Measurements from ENCODE around the gene KIAA1586.
"Not testable (repeated sequence)": the region's sequence is repeated elsewhere in the genome, so short reads cannot be mapped to it uniquely, and the experiment has no call there.

Gene KIAA1586

DNA sequence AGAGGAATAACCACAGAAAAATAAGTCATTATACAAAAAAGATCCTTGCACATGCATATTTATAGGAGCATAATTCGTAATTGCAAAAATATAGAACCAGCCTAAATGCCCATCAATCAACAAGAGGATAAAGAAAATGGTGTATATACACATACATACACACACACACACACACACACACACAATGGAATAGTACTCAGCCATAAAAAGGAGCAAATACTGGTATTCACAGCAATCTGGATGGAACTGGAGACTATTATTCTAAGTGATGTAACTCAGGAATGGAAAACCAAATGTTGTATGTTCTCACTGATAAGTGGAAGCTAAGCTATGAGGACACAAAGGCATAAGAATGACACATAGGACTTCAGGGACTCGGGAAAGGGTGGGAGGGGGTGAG is 1.9 kb upstream of the KIAA1586 start:
- H3K4me3 ChIP-seq (ENCODE audit: low read length), result no peak overlapping the region
- no peak for DNase-seq (ENCODE audit: low read depth)
- TF ChIP-seq, protein P1, sequence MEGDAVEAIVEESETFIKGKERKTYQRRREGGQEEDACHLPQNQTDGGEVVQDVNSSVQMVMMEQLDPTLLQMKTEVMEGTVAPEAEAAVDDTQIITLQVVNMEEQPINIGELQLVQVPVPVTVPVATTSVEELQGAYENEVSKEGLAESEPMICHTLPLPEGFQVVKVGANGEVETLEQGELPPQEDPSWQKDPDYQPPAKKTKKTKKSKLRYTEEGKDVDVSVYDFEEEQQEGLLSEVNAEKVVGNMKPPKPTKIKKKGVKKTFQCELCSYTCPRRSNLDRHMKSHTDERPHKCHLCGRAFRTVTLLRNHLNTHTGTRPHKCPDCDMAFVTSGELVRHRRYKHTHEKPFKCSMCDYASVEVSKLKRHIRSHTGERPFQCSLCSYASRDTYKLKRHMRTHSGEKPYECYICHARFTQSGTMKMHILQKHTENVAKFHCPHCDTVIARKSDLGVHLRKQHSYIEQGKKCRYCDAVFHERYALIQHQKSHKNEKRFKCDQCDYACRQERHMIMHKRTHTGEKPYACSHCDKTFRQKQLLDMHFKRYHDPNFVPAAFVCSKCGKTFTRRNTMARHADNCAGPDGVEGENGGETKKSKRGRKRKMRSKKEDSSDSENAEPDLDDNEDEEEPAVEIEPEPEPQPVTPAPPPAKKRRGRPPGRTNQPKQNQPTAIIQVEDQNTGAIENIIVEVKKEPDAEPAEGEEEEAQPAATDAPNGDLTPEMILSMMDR (IDR thresholded peaks at IDR 0.05; ENCODE audit: insufficient read depth, low read depth, low read length, missing control alignments), result no peak

DNA sequence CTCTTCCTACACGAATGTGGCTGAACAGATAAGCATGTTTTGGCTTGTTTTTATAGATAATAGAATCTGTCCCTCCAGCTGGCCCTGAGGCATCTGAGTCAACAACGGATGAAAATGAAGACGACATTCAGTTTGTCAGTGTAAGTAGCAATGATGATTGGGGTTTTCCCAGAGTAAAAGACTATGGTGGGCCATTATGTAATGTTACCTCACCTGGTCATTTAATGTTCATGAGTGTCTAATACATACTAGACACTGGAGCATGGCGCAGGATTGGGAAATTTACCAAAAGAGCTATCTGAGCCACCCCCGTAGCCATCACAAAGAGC is 728 bp downstream of the KIAA1586 start:
- not testable (repeated sequence) for DNase-seq (ENCODE audit: low read depth); H3K4me3 ChIP-seq (ENCODE audit: low read length)

DNA sequence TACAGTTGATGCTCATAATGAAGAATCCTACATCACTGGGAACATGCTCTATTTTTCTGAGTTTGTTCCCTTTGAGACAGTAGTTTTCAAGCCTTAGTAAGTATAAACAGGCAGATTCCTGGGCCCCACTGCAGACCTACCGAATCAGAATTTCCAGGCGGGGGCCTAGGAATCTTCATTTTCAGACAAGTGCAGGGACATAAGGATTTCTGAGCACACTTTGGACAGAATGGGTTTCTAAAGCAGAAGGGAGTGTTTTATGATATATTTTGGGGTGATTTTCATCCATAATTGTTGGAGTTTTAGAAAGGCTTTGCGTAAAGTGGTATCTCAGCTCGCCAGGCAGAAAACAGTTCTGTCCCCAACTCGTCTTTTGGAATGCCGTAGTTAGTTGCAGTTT is 1.4 kb downstream of the KIAA1586 start:
- H3K4me3 ChIP-seq (ENCODE audit: low read length); DNase-seq (ENCODE audit: low read depth): not testable (repeated sequence)

DNA sequence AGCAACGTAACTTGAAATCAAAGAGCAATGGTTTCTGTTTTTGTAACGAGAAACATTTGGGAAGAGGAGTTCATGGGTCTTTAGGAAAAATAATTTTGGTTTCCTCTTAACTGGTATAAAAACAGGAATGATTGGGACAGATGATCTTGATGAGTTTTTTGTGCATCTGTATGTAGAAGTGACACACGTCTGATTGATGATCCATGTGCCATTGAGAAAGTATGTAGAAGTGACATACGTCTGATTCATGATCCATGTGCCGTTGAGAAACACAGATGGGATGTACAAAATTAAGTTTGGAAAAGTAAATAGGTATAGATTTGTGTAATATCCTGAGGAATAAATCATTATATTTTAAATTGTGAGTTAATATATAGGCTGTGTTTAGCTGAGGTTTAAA is 2.1 kb downstream of the KIAA1586 start:
- H3K4me3 ChIP-seq (ENCODE audit: low read length), result no peak overlapping the region
- peak; percentile 39 for DNase-seq (ENCODE audit: low read depth)
- TF ChIP-seq, protein P1 (IDR thresholded peaks at IDR 0.05; ENCODE audit: insufficient read depth, low read depth, low read length, missing control alignments), result no peak

DNA sequence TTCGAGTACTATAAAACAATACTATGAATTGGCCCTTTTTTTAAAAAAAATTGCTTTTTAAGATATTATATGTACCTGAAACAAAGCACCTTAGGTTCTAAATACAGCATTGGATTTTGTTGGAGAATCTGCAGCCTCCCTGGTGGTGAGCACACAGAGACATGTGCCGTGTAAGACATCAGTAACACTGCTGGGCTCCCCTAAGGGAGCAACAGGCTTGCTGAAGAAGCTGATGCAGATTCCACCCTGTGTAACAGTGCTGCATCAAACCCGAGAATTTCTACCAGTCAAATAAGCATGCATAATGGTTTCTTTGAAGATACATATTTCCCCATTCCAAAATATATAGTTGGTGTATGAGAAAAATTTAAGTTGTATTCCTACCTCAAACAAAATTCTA is 17.4 kb downstream of the KIAA1586 start:
- TF ChIP-seq, protein P1 (IDR thresholded peaks at IDR 0.05; ENCODE audit: insufficient read depth, low read depth, low read length, missing control alignments), result no peak
- no peak for DNase-seq (ENCODE audit: low read depth)
- H3K4me3 ChIP-seq (ENCODE audit: low read length), result no peak overlapping the region

DNA sequence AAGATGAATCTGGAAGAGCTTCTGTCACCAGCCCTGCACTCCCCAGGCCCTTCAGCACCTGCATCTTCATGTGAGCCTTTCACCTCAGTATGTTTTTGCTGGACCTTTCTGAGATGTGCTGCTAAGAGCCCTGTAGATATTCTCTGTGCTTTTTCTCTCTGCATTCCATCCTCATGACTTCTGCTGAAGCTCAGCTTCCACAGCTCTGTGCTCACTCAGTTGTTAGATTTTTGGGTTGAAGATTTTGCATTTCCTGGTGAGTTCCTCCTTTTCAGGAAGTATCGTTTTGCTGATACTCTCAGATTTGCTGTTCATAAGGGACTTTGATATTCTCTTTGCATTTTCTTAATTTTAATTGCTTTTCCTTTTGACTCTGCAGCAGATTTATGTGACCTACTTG is 18.3 kb downstream of the KIAA1586 start:
- TF ChIP-seq, protein P1 (IDR thresholded peaks at IDR 0.05; ENCODE audit: insufficient read depth, low read depth, low read length, missing control alignments), result no peak
- H3K4me3 ChIP-seq (ENCODE audit: low read length), result no peak overlapping the region
- no peak for DNase-seq (ENCODE audit: low read depth)

DNA sequence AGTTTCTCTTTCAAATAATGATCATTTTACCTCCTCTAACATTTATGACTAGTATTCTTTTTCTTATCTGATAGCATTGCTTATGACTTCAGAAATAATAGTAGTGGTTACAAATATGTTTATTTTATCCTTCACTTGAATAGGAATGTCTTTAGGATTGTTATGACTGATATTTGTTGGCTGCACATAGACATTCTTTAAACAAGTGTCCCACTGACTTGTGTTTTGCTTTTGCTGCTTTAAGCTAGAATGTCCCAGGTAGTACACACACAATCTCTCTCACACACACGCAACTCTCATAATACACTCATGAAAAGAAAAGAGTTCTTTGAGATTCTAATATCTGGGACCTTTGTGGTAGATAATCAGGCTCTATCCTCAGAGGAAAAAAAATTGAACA is 21.6 kb downstream of the KIAA1586 start:
- DNase-seq (ENCODE audit: low read depth), result no peak
- TF ChIP-seq, protein P1 (IDR thresholded peaks at IDR 0.05; ENCODE audit: insufficient read depth, low read depth, low read length, missing control alignments), result no peak
- H3K4me3 ChIP-seq (ENCODE audit: low read length), result no peak overlapping the region

DNA sequence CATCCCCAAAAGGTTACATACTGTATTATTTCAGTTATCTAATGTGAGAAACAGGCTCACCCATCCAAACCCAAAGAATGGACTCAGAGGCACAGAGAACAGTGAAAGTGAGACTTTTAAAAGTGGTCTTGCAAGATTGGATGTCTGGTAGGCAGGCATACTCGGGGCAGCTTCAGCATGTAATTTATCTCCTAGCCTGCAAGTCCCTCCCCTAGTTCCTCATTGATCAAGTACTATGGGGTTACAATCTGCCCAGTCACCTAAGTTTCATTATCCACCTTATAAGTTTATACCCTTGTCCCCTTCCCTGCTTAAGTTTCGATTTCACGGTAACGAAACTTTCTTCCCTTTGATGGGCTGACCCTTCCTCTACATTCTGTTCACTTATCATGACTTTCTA is 22.7 kb downstream of the KIAA1586 start:
- TF ChIP-seq, protein P1 (IDR thresholded peaks at IDR 0.05; ENCODE audit: insufficient read depth, low read depth, low read length, missing control alignments), result no peak
- no peak for DNase-seq (ENCODE audit: low read depth)

More for the DNA sequence above, 22.7 kb downstream of the KIAA1586 start:
- H3K4me3 ChIP-seq (ENCODE audit: low read length), result no peak overlapping the region

Measured in epithelial cell of esophagus (primary cell).